Left ventricle myocardium inferior (tissue), 1 donor: ENCODE data around the gene MORC4. TPM values are rescaled to one million over a fixed set of nuclear protein-coding genes. Genes with fewer than 3 reads are reported as not detected.

Source experiments
- DNase-seq: peaks from one replicate; pipeline ENCODE4 v3.0.0-alpha.2; 2020
- H3K27ac ChIP-seq: fragments of 200-600 bp; replicated peaks from 2 replicates; pipeline ENCODE4 v1.8.0; 2021
- H3K27me3 ChIP-seq: fragments of 200-600 bp; 2 replicates; pipeline ENCODE4 v1.8.0; 2021; ENCODE audit warnings: low read depth
- H3K36me3 ChIP-seq: fragments of 200-600 bp; 2 replicates; pipeline ENCODE4 v1.8.0; 2021
- H3K4me1 ChIP-seq: fragments of 200-600 bp; 2 replicates; pipeline ENCODE4 v1.8.0; 2021
- H3K4me3 ChIP-seq: fragments of 200-600 bp; 2 replicates; pipeline ENCODE4 v1.8.0; 2021; ENCODE audit warnings: mild to moderate bottlenecking, moderate library complexity
- H3K9me3 ChIP-seq: fragments of 200-600 bp; replicated peaks from 2 replicates; pipeline ENCODE4 v1.8.0; 2021
- CTCF ChIP-seq: fragments of 200-600 bp; IDR thresholded peaks from 2 replicates; pipeline ENCODE4 v1.8.0; 2021; ENCODE audit warnings: antibody characterized with exemption, mild to moderate bottlenecking, borderline replicate concordance
- intact Hi-C: fragments of 100-400 bp; cut with micrococcal nuclease; formaldehyde crosslinking; loops from one replicate; pipeline ENCODE4 v1.11.0; 2022
- total RNA-seq: library from RNA; stranded (reverse); fragmentation: NEBNext Ultra II Directional; extraction: Animal tissue kit (Norgen Biotek cat#: 25700); gene quantifications from one replicate; pipeline ENCODE4 v1.2.1, GENCODE V29; 2021
- donor health status: DM: no; HTN: yes; CAD: no; lungs with severe emphysema.

MORC4 gene
- total RNA-seq, 1 donor from 2014 or later: 2.6 TPM

GRCh38 chrX:106948641-106949040 is 51.4 kb downstream of the MORC4 start:
- Histone ChIP-seq H3K4me3 (no peak overlapping the region), H3K27me3 (no peaks in the 10 kb centered on the region), H3K27ac (no peak overlapping the region), H3K4me1 (no peaks in the 10 kb centered on the region), H3K36me3 (no peaks in the 10 kb centered on the region), H3K9me3 (no peaks in the 10 kb centered on the region)
- intact Hi-C loops: no loop called here
- DNase-seq: no peak
- TF ChIP-seq CTCF: no peak

- Histone ChIP-seq H3K9me3 (no peaks in the 10 kb centered on the region), H3K27me3 (no peaks in the 10 kb centered on the region), H3K36me3 (peaks cover 12% of the 10 kb centered on the region), H3K4me1 (no peaks in the 10 kb centered on the region), H3K4me3 (no peak overlapping the region), H3K27ac (no peak overlapping the region)
- intact Hi-C loops: no loop called here
- no peak for TF ChIP-seq CTCF
- DNase-seq: no peak
Measured at GRCh38 chrX:106946464-106946863, 53.5 kb downstream of the MORC4 start.

- Histone ChIP-seq H3K4me1 (no peaks in the 10 kb centered on the region), H3K27ac (no peak overlapping the region), H3K36me3 (peaks cover 13% of the 10 kb centered on the region), H3K27me3 (no peaks in the 10 kb centered on the region), H3K9me3 (no peaks in the 10 kb centered on the region), H3K4me3 (no peak overlapping the region)
- TF ChIP-seq CTCF: no peak
- intact Hi-C loops: no loop called here
- no peak for DNase-seq
Measured at GRCh38 chrX:106940068-106940467, 59.9 kb downstream of the MORC4 start.

GRCh38 chrX:106939566-106939965 is 60.4 kb downstream of the MORC4 start:
- no peak for DNase-seq
- Histone ChIP-seq H3K4me1 (no peaks in the 10 kb centered on the region), H3K27me3 (no peaks in the 10 kb centered on the region), H3K4me3 (no peak overlapping the region), H3K36me3 (peaks cover 13% of the 10 kb centered on the region), H3K9me3 (no peaks in the 10 kb centered on the region), H3K27ac (no peak overlapping the region)
- no peak for TF ChIP-seq CTCF
- intact Hi-C loops: no loop called here

DNA sequence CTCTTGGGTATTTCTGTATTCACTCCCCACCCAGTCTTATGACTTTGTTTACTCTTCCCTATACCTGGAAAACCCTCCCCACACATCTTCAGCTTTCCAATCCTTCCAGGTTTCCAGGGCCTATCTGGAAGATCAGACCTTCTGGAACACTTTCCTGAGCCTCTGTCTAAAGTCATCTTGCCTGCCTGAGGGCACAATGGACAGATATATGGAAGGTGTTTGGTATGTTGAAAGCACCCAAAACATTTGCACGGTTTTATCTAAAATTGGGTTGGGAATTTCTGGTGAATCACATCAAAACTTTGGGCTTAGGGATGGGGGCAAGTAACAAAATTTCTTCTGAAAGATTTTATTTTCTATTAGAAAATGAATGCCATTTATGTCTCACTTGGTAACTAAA is 63.8 kb downstream of the MORC4 start:
- Histone ChIP-seq H3K36me3 (no peaks in the 10 kb centered on the region), H3K27ac (no peak overlapping the region), H3K27me3 (no peaks in the 10 kb centered on the region), H3K4me3 (no peak overlapping the region), H3K4me1 (peaks cover 3% of the 10 kb centered on the region), H3K9me3 (no peaks in the 10 kb centered on the region)
- no peak for TF ChIP-seq CTCF
- no peak for DNase-seq
- intact Hi-C loops: no loop called here

DNA sequence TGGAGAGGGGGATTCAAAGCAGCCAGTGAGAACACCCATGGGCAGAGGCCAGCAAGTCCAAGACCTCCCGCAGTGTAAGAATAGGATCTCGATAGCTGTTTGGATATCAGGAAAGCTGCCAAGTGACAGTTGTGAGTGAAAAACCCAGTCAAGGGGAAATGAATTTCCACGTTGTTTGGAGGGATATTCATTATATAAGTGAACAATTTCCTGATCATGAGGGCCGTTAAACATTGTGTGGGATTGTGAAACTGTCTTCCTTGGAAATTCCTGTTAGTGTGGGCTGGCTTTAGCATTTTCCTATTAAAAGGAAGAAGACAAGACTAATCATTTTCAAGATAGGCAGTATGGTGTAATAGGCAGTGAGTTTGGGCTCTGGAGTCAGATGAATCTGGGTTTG is 64.8 kb downstream of the MORC4 start:
- H3K4me3 ChIP-seq: no peak overlapping the region
- H3K27ac ChIP-seq: no peak overlapping the region
- DNase-seq: no peak
- H3K27me3 ChIP-seq: no peaks in the 10 kb centered on the region
- H3K4me1 ChIP-seq: peaks cover 3% of the 10 kb centered on the region
- intact Hi-C loops: no loop called here
- no peak for TF ChIP-seq CTCF
- no peaks in the 10 kb centered on the region for H3K9me3 ChIP-seq
- no peaks in the 10 kb centered on the region for H3K36me3 ChIP-seq
